HEK293T (cell line): ENCODE measurements around the gene NBL1.
"Not testable (repeated sequence)": the region's sequence is repeated elsewhere in the genome, so short reads cannot be mapped to it uniquely, and the experiment has no call there.

ENCODE experiments used
- CTCF ChIA-PET: fragments of 350-600 bp; formaldehyde crosslinking; extraction: SDS; loops from one replicate; lab custom pipeline; 2021; ENCODE audit warnings: antibody characterized with exemption, inconsistent platforms; lab: Yijun Ruan, JAX
- POLR2A ChIA-PET: fragments of 350-600 bp; formaldehyde crosslinking; extraction: SDS; loops from one replicate; lab custom pipeline; 2020; ENCODE audit warnings: antibody characterized with exemption, inconsistent platforms; lab: Yijun Ruan, JAX
- DNase-seq: peaks from one replicate; pipeline ENCODE4 v3.0.0; 2012; ENCODE audit warnings: mixed read lengths; ENCODE audit errors: extremely low spot score
- ARNT ChIP-seq: fragments of 450-650 bp; IDR thresholded peaks from 2 replicates; pipeline ENCODE4 v1.6.1; 2017; ENCODE audit warnings: mild to moderate bottlenecking
- BHLHE40 ChIP-seq: fragments of 450-650 bp; IDR thresholded peaks from 2 replicates; pipeline ENCODE4 v1.6.1; 2016; ENCODE audit warnings: mild to moderate bottlenecking, moderate library complexity, borderline replicate concordance
- CTBP1 ChIP-seq: fragments of 450-650 bp; IDR thresholded peaks from 2 replicates; pipeline ENCODE4 v1.6.1; 2016; ENCODE audit warnings: borderline replicate concordance
- ELF4 ChIP-seq: fragments of 450-650 bp; IDR thresholded peaks from 2 replicates; pipeline ENCODE4 v1.6.1; 2017; ENCODE audit warnings: antibody characterized with exemption
- FOXA1 ChIP-seq: fragments of 450-650 bp; IDR thresholded peaks from 2 replicates; pipeline ENCODE4 v1.6.1; 2016; ENCODE audit warnings: mild to moderate bottlenecking
- FOXK2 ChIP-seq: fragments of 450-650 bp; IDR thresholded peaks from 2 replicates; pipeline ENCODE4 v1.6.1; 2016; ENCODE audit warnings: mild to moderate bottlenecking
- FOXM1 ChIP-seq: fragments of 450-650 bp; IDR thresholded peaks from 2 replicates; pipeline ENCODE4 v1.6.1; 2017; ENCODE audit warnings: mild to moderate bottlenecking, borderline replicate concordance
- HDGF ChIP-seq: fragments of 450-650 bp; IDR thresholded peaks from 2 replicates; pipeline ENCODE4 v1.6.1; 2017; ENCODE audit warnings: antibody characterized with exemption, borderline replicate concordance
- L3MBTL2 ChIP-seq: fragments of 450-650 bp; conservative IDR thresholded peaks from 2 replicates; pipeline ENCODE4 v1.6.1; 2016; ENCODE audit warnings: mild to moderate bottlenecking
- LEF1 ChIP-seq: fragments of 450-650 bp; IDR thresholded peaks from 2 replicates; pipeline ENCODE4 v1.6.1; 2017; ENCODE audit warnings: mild to moderate bottlenecking, borderline replicate concordance
- NFRKB ChIP-seq: fragments of 450-650 bp; IDR thresholded peaks from 2 replicates; pipeline ENCODE4 v1.6.1; 2016; ENCODE audit warnings: mild to moderate bottlenecking, moderate library complexity
- SP1 ChIP-seq: fragments of 450-650 bp; IDR thresholded peaks from 2 replicates; pipeline ENCODE4 v1.6.1; 2017
- SUZ12 ChIP-seq: fragments of 450-650 bp; IDR thresholded peaks from 2 replicates; pipeline ENCODE4 v1.6.1; 2016; ENCODE audit warnings: mild to moderate bottlenecking
- TARDBP ChIP-seq: fragments of 450-650 bp; IDR thresholded peaks from 2 replicates; pipeline ENCODE4 v1.6.1; 2016
- ZNF384 ChIP-seq: fragments of 450-650 bp; IDR thresholded peaks from 2 replicates; pipeline ENCODE4 v1.6.1; 2016
- TF ChIP-seq, protein P1 (sequence below): fragments of 450-650 bp; IDR thresholded peaks from 2 replicates; pipeline ENCODE4 v1.6.1; 2016

Gene NBL1

DNA sequence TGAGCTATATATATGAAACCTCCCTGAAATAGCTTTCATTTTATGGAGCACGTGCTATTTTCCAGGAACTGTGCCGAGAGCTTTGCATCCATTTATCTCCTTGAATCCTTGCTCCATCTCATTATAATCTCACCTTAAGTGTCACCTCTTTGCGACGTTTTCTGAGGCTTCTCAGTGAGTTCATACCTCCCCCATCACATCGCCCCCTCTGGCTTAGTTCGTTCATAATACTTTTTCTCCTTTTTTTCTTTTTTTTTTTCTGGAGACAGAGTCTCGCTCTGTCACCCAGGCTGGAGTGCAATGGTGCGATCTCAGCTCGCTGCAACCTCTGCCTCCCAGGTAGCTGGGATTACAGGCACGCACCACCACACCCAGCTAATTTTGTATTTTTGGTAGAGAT lies 4.9 kb upstream of the NBL1 start:
- not testable (repeated sequence) for DNase-seq
- CTCF ChIA-PET, result interaction anchor here (0.6 to 0.7 kb wide), 2 partner anchors 19 to 656 kb away, joined by 3 to 4 read pairs; no protein-coding TSS in a partner anchor
- POLR2A ChIA-PET, result interaction anchor here (1.0 kb wide), 2 partner anchors 42 to 151 kb away, joined by 3 read pairs; a partner anchor contains a TSS
- peak; percentile 80 for TF ChIP-seq ZNF384

DNA sequence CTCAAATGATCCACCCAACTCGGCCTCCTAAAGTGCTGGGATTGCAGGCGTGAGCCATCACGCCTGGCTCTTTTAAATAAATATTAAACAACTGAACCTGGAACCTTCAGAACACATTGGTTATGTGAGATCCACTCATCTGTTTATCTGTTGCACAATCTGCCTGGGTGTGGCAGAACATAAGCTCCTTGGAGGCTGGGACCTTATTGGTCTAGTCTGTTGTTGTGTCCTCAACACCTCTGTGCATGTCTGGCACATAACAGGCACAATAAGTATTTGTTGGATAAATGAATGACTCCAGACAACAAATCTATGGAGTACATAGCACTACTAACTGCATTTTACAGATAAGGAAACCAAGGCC lies 4.1 kb upstream of the NBL1 start:
- TF ChIP-seq FOXM1 (no peak), SUZ12 (no peak), CTBP1 (no peak), ARNT (no peak), NFRKB (no peak), BHLHE40 (no peak)
- DNase-seq, result no peak
- CTCF ChIA-PET, result interaction anchor here (0.6 to 0.9 kb wide), 4 partner anchors 11 to 657 kb away, joined by 3 read pairs; partner anchors contain the start of gene EMC1
- POLR2A ChIA-PET, result no interaction called here

DNA sequence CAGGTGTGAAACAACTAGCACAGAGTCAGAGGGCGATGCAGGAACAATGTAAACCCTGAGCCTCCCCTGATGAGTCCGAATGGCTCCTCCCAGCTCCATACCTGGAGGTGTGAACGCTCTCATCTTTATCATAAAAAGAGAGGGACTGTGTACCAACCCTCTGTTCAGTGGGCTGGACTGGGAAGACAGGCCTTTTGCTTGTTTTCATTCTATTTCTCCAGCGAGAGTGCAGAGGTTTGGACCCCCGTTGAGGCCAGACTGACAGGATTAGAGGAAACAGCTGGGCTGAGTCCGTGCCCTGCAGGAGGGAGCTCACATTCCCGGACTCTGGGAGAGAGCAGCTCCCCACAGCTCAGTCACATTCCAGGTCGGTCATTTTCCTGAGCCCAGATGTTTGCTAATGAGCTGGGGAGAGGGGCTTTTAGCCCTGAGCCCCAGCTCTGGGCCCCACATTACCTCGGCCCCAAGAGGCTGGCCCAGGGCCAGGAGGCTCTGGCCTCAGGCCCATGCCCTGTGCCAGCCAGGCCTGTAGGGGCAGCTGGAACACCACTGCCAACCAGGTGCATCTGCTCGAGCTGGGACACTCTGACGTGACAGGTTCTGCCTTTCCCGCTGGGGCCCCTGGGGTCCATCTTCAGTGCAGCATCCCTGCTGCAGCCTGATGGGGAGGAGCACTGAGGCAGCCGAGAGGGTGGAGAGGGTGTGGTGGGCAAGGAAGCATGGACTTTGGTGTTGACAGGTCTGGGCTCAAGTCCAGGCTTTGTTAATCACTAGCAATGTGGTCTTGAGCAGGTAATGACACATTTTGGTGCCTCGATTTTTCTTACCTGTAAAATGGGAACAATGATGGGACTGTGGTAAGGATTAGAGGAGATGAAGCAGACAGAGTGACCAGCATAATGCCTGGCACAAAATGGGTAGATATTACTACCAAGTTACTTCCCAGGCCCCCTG lies 3.5 kb upstream of the NBL1 start:
- no peak for DNase-seq
- ChIA-PET CTCF (interaction anchor here (0.6 to 0.9 kb wide), 6 partner anchors 9 to 389 kb away, joined by 3 to 10 read pairs (median 3); partner anchors contain the start of gene EMC1), POLR2A (no interaction called here)
- no peak for TF ChIP-seq ARNT
- no peak for TF ChIP-seq TARDBP
- no peak for TF ChIP-seq BHLHE40
- TF ChIP-seq, protein P1, sequence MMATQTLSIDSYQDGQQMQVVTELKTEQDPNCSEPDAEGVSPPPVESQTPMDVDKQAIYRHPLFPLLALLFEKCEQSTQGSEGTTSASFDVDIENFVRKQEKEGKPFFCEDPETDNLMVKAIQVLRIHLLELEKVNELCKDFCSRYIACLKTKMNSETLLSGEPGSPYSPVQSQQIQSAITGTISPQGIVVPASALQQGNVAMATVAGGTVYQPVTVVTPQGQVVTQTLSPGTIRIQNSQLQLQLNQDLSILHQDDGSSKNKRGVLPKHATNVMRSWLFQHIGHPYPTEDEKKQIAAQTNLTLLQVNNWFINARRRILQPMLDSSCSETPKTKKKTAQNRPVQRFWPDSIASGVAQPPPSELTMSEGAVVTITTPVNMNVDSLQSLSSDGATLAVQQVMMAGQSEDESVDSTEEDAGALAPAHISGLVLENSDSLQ, result peak; percentile 43

DNA sequence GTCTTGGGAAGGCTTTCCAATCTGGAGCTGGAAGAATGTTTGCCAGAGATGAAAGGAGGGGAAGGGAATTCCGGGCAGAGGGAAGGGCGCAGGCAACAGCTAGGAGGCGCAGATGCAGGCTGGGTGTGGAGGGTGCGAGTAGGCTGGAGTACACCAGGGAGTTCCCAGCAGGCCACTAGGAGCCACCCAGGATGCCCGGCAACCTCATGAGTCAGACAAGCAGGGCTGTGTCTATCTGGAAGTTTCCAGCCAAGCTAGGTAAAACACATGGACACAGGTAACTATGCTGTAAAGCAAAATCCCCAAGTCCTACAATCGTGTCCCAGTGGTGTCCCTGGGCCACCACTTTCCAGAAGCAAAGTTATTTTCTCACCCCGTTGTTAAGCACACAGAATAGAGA lies 990 bp upstream of the NBL1 start:
- TF ChIP-seq TARDBP, result no peak
- TF ChIP-seq L3MBTL2, result no peak
- TF ChIP-seq SUZ12, result no peak
- no peak for TF ChIP-seq LEF1
- no peak for TF ChIP-seq HDGF
- TF ChIP-seq ARNT, result no peak
- no peak for TF ChIP-seq FOXM1
- DNase-seq, result no peak
- ChIA-PET CTCF (interaction anchor here (0.7 kb wide), 1 partner anchor 236 kb away, joined by 3 read pairs; no protein-coding TSS in a partner anchor), POLR2A (interaction anchor here (1.1 to 1.6 kb wide), 2 partner anchors 12 to 46 kb away, joined by 3 read pairs; a partner anchor contains a TSS)

DNA sequence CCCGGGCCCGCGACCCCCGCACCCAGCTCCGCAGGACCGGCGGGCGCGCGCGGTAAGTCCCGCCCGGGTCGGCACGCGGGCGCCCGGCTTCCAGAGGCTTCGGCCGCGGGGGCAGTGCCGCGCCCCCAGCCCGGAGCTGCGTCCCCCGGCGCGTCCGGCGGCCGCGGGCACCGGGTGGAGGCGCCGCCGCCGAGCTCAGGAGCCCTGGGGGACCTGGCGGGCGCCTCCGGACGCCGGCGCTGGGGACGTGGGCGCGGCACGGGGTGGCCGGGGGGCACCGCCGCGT lies 227 bp downstream of the NBL1 start:
- TF ChIP-seq, protein P1, result no peak
- TF ChIP-seq LEF1 (no peak), HDGF (no peak), FOXK2 (no peak), BHLHE40 (no peak), NFRKB (no peak), ZNF384 (no peak), FOXA1 (no peak), ARNT (no peak), FOXM1 (no peak), SUZ12 (no peak)
- ChIA-PET POLR2A (interaction anchor here (1.6 kb wide), 1 partner anchor 14 kb away, joined by 3 read pairs; no protein-coding TSS in a partner anchor), CTCF (interaction anchor here (1.0 kb wide), 1 partner anchor 46 kb away, joined by 4 read pairs; no protein-coding TSS in a partner anchor)
- DNase-seq, result no peak

DNA sequence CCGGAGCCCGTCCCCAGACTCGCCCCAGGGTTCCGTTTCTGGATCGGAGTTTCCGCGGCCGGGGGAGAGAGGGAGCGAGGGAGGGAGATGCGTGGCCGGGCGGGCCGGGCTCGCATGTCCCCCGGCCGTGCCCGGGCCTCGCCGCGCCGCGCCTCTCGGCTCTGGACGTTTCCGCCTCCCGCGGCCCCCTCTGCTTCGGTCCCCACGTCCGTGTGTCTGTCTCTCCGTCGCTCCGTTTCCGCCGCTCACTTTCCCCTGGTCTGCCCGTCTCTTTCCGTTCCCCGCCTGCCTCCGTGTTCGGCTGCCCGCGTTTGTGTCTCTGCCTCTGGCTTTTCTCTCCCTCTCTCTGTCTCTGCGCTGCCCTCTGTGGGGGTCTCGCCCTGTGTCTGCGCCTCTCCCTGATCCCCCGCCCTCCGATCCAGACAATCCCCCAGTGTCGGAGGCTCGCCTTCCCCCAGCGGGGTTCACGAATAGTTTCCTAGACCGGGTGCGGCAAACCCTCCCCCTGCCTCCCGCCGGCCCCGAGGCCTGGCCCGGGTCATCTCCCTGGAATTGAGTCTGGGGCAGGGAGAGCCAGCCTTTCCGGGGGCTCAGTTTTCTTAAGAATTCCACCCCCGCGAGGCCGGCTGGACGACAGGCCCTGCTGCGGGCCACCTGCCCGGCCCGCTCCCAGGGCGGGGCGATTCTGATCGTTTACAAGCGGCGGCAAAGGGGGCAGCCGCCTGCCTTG lies 735 bp downstream of the NBL1 start:
- CTCF ChIA-PET, result no interaction called here
- TF ChIP-seq SUZ12 (no peak), FOXM1 (no peak), ARNT (no peak), BHLHE40 (no peak), ZNF384 (no peak), FOXA1 (no peak), ELF4 (no peak), L3MBTL2 (no peak), TARDBP (no peak), HDGF (no peak), FOXK2 (no peak), SP1 (no peak), CTBP1 (no peak), LEF1 (no peak), NFRKB (no peak)
- TF ChIP-seq, protein P1, result no peak
- DNase-seq, result peak; percentile 40
- POLR2A ChIA-PET, result no interaction called here
